Liver (tissue), 3 donors: ENCODE data around the gene RPL35.

Source experiments
- CTCF ChIP-seq: fragments of 150-350 bp; IDR thresholded peaks from 2 replicates; pipeline ENCODE4 v1.5.1; 2017; ENCODE audit warnings: improper control_type of control experiment, low read depth, low read length; ENCODE audit not compliant: missing input control
- JUND ChIP-seq, 2 donors: IDR thresholded peaks; 2 replicates each; pipeline ENCODE4 v1.6.1; 2016; ENCODE audit warnings: antibody characterized with exemption in 2 of 2
- donor health status: healthy.
- donor health status: healthy.

DNA sequence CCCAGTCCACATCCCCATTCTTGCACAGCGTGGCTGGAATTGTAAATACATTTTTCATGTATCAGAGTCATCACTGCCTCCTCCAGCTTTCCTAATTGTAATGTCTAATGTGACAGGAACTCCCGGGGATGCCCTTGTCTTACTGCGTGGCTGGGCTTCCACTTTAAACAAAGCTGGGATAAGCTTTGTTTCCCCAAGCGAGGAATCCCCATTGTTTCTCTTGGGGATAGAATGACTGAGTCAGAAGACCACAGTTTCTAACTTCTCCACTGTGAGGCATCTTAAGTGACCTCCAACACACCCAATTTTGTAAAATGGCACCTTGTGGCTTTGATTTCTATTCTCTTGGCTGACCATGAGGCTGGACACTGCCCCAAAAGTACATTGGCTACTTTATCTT lies 22.6 kb upstream of the RPL35 start:
- TF ChIP-seq JUND (IDR thresholded peaks at IDR 0.05) (no peak), CTCF (no peak)
